Raji (cell line): ENCODE results near the gene SPAG8.

ENCODE experiments used
- POLR2A ChIP-seq: IDR thresholded peaks from 2 replicates; pipeline ENCODE4 v1.6.1; 2011; ENCODE audit warnings: low read depth, low read length, control low read depth; ENCODE audit not compliant: insufficient read depth

The SPAG8 gene

DNA sequence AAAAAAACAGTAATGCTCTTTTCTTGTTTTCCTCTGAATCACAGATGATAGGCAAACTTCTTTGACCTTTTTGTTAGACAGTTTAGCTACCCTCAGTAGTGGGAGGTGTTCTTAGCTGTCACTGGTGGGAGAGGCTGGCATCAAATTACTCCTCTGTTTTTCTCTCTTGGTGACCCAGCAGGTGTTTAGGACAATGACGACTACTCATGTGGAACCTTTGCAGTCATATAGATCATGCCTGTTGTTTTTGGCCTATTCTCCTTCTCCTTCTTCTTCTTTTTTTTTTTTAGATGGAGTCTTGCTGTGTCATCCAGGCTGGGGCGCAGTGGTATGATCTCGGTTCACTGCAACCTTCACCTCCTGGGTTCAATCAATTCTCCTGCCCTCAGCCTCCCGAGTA lies 36.0 kb downstream of the SPAG8 start:
- no peak for TF ChIP-seq POLR2A

DNA sequence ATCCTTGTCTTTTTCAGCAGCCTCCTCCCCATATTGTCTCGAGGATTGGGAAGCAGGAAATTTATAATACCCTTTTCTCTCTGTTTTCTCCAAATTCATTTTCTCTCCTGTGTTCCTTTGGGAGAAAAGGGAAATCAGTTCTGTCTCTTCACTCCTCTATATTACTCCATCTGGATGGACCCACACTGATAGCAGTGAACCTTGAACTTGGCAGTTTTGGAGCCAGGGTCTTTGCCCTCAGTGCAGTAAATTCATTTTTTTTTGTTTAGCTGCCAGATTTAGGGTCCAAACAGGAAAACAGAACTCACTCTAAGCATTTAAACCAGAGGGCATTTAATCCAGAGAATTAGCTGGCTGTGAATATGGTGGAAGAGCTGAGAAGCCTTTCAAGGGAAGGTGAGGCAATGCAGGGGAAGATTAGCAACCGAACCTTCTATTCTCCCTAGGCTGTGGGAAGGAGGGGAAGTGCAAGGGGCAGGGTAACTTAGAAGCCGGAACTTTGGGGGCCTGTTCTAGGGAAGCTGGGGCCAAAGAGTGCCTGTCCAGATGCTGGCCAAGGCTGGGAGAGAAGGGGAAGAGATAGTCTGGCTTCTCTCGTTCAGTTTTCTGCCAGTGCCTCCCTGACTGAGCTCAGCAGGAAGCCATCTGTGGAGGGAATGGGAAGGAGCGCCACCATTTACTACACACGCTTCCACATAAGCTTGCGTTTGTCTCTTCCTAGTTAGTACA lies 37.0 kb downstream of the SPAG8 start:
- no peak for TF ChIP-seq POLR2A

- TF ChIP-seq POLR2A: no peak
Measured at GRCh38 chr9:35771943-35772342, 40.1 kb downstream of the SPAG8 start.

- TF ChIP-seq POLR2A: no peak
Measured at GRCh38 chr9:35771534-35771933, 40.5 kb downstream of the SPAG8 start.

- TF ChIP-seq POLR2A: no peak
Measured at GRCh38 chr9:35771075-35771433, 41.0 kb downstream of the SPAG8 start.

DNA sequence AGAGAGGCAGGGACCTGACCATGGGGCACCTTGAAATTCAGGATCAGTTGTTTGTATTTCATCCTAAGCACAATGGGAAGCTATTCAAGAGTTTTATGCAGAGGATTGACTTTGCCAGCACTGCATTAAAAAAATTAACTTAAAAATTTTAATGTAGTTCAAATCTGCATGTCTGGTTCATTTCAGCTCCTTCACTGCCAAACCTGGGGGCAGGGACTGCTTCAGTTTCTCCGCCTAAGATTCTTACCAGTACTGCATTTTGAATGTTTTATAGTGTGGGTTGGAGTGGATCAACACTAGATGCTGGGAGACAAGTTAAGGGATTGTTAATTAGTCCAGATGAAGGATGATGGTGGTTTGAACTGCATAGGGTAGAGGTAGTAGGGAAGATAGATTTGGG lies 42.3 kb downstream of the SPAG8 start:
- no peak for TF ChIP-seq POLR2A

GRCh38 chr9:35767458-35767857 lies 44.6 kb downstream of the SPAG8 start:
- no peak for TF ChIP-seq POLR2A

DNA sequence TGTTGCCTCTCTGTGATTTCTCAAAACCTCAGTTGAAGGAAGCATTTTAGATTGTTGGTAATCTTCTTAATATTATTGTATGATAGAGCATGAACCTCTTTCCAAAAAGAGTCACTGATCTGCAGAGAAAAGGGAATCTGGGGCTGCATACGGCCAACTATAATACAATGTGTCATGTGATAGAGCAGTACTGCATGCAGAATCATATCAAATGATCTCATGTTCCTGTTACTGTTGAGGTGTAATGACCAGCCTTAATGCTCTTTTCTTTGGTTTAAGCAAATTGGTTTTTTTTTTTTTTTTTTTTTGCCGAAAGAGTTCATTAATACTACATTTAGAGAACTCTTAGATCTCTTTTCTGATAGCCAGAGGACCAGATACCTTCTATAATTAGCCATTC lies 45.1 kb downstream of the SPAG8 start:
- no peak for TF ChIP-seq POLR2A

DNA sequence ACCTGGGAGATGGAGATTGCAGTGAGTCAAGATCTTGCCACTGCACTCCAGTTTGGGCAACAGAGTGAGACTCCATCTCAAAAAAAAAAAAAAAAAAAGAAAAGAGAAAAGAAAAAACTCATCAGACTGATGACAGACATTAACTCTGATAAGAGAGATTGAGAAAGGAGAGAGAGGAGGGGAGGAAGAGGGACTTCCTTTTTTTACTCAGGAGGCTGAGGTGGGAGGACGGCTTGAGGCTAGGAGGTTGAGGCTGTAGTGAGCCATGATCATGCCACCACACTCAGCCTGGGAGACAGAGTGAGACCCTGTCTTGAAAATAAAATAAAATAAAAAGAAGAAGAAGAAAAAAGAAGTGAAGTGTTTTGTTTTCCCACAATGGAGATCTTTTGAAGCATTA lies 48.3 kb downstream of the SPAG8 start:
- no peak for TF ChIP-seq POLR2A

GRCh38 chr9:35763181-35763580 lies 48.9 kb downstream of the SPAG8 start:
- TF ChIP-seq POLR2A: no peak

GRCh38 chr9:35760651-35761050 lies 51.4 kb downstream of the SPAG8 start:
- no peak for TF ChIP-seq POLR2A

- no peak for TF ChIP-seq POLR2A
Measured at GRCh38 chr9:35759795-35760194, 52.3 kb downstream of the SPAG8 start.
